HepG2 (cell line): Measurements from ENCODE around the gene ZBTB9. TPM values are rescaled to one million over a fixed set of nuclear protein-coding genes. Genes with fewer than 3 reads are reported as not detected.

ENCODE experiments used
- ARNT2 ChIP-seq: sonication (generic); formaldehyde crosslinking; IDR thresholded peaks from 2 replicates; pipeline ENCODE4 v1.8.0; 2022; ENCODE audit warnings: mild to moderate bottlenecking, low read depth, missing genetic modification reagents, moderate library complexity
- FOXP1 ChIP-seq, 2 experiments: fragments of 450-650 bp in 1 of 2; IDR thresholded peaks; 2 replicates each; pipeline ENCODE4 v1.6.1; 2017 to 2018; ENCODE audit warnings: antibody characterized with exemption in 1 of 2
- JARID2 ChIP-seq: sonication (generic); formaldehyde crosslinking; IDR thresholded peaks from 2 replicates; pipeline ENCODE4 v1.8.1; 2023; ENCODE audit warnings: missing genetic modification reagents, inconsistent platforms; ENCODE audit not compliant: insufficient replicate concordance
- SMAD9 ChIP-seq: sonication (generic); formaldehyde crosslinking; IDR thresholded peaks from 2 replicates; pipeline ENCODE4 v1.5.1; 2020; ENCODE audit warnings: mild to moderate bottlenecking, missing genetic modification reagents
- SOX13 ChIP-seq, 3 experiments: fragments of 450-650 bp in 1 of 3; sonication (generic) in 1 of 3; formaldehyde crosslinking in 1 of 3; IDR thresholded peaks in 2 of 3; conservative IDR thresholded peaks in 1 of 3; 2 replicates each; pipeline versions ENCODE4 v1.5.0 to v1.6.1; 2016 to 2020; ENCODE audit warnings: antibody characterized with exemption in 1 of 3, mild to moderate bottlenecking in 1 of 3, missing compliant biosample characterization in 1 of 3, missing genetic modification reagents in 1 of 3, moderate library complexity in 1 of 3
- TEAD3 ChIP-seq: optimal IDR thresholded peaks from 2 replicates; pipeline ENCODE3; 2016; ENCODE audit warnings: borderline replicate concordance
- ZNF44 ChIP-seq: sonication (generic); formaldehyde crosslinking; IDR thresholded peaks from 2 replicates; pipeline ENCODE4 v1.5.1; 2020; ENCODE audit warnings: mild to moderate bottlenecking, missing genetic modification reagents
- ZNF550 ChIP-seq: sonication (generic); formaldehyde crosslinking; IDR thresholded peaks from 2 replicates; pipeline ENCODE4 v1.4.0; 2020; ENCODE audit warnings: mild to moderate bottlenecking, missing genetic modification reagents, borderline replicate concordance
- ZNF570 ChIP-seq: sonication (generic); formaldehyde crosslinking; IDR thresholded peaks from 2 replicates; pipeline ENCODE4 v1.4.0; 2020; ENCODE audit warnings: mild to moderate bottlenecking, missing genetic modification reagents, borderline replicate concordance
- ZNF614 ChIP-seq: IDR thresholded peaks from 2 replicates; pipeline ENCODE4 v1.6.1; 2018; ENCODE audit warnings: missing biosample characterization, missing genetic modification reagents, inconsistent platforms, borderline replicate concordance
- ZNF749 ChIP-seq: sonication (generic); formaldehyde crosslinking; IDR thresholded peaks from 2 replicates; pipeline ENCODE4 v1.8.0; 2022; ENCODE audit warnings: mild to moderate bottlenecking, missing genetic modification reagents, moderate library complexity, borderline replicate concordance
- polyA plus RNA-seq, 8 experiments: library from polyadenylated mRNA; depleted of rRNA in 3 of 8; stranded (reverse) in 7 of 8; unstranded in 1 of 8; fragments of >200 nt; fragmentation: Illumina TruSeq in 4 of 8; extraction: Trizol in 4 of 8; gene quantifications; 2 replicates each; pipeline versions ENCODE4 v1.2.1 to v1.2.3, GENCODE V29; 2011 to 2016; ENCODE audit warnings: low read depth in 4 of 8, missing spikeins in 1 of 8, mixed read lengths in 1 of 8; ENCODE audit not compliant: insufficient read depth in 1 of 8
- total RNA-seq, 5 experiments: library from RNA; depleted of rRNA; stranded (reverse); fragments of >200 nt; fragmentation: Illumina TruSeq; extraction: Trizol; gene quantifications; 2 replicates each; pipeline ENCODE4 v1.2.3, GENCODE V29; 2016; ENCODE audit warnings: low read depth in 1 of 5
- TF ChIP-seq, protein P1 (sequence below): sonication (generic); formaldehyde crosslinking; IDR thresholded peaks from 2 replicates; pipeline ENCODE4 v1.5.1; 2020; ENCODE audit warnings: mild to moderate bottlenecking, missing genetic modification reagents, borderline replicate concordance
- TF ChIP-seq, protein P2 (sequence below): sonication (generic); formaldehyde crosslinking; IDR thresholded peaks from 2 replicates; pipeline ENCODE4 v1.5.1; 2020; ENCODE audit warnings: mild to moderate bottlenecking, missing genetic modification reagents, moderate library complexity
- TF ChIP-seq, protein P3 (sequence below): sonication (generic); formaldehyde crosslinking; IDR thresholded peaks from 2 replicates; pipeline ENCODE4 v1.5.0; 2020; ENCODE audit warnings: missing genetic modification reagents, mild to moderate bottlenecking, borderline replicate concordance

ZBTB9 gene
- total and polyA plus RNA-seq, 2 of the 13 experiments (the other 11 are each of a cell fraction or from before 2014, with no cell fraction given): 5.3 to 9.2 TPM

DNA sequence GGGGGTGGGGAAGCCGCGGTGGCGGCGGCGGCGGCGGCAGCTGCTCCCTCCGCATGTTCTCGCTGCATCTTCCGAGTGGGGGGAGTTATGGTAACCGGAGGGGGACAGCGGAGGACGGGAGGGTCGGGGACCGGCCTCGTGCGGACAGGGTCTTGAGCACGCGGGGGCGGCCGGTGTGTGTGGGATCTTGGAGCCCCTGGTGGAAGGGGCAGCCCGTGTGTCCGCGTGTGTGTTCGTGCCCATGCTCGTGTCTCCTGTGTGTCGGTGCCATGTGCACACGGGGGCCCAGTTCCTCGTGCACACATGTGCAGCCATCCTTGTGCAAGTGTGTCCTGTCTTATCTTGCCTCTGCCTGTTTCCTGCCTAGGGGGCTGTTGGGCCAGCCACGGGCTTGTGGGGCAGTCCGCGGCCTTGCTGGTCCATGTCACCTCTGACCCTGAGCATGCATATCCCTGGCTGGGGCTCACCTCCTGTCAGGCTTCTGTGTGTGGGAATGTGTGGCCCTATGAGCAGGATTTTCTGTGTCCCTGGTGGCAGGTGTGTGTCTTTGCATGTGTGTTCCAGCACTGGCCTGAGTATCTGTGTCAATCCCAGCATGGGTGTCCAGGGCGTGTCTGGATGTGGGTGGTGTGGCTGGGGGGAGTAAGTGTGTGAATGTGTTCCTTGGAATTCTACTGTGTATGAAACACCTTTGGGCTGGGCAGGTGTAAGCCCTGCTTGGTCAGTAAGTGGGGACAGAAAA lies 26.0 kb upstream of the ZBTB9 start (continued):
- TF ChIP-seq ZNF570: no peak
- TF ChIP-seq FOXP1 (IDR thresholded peaks at IDR 0.05): no peak
- TF ChIP-seq FOXP1 (CRISPR knock-in tag; IDR thresholded peaks at IDR 0.05): no peak
- no peak for TF ChIP-seq SOX13 (IDR thresholded peaks at IDR 0.05)
- 0 out of 4 replicates have a peak, but pooled peaks of 1 of the 2 experiments have one; percentile 3 for TF ChIP-seq SOX13 (CRISPR knock-in tag; conservative IDR thresholded peaks at IDR 0.05 in 1 of 2, IDR thresholded peaks at IDR 0.05 in 1 of 2)
- TF ChIP-seq, protein P1, sequence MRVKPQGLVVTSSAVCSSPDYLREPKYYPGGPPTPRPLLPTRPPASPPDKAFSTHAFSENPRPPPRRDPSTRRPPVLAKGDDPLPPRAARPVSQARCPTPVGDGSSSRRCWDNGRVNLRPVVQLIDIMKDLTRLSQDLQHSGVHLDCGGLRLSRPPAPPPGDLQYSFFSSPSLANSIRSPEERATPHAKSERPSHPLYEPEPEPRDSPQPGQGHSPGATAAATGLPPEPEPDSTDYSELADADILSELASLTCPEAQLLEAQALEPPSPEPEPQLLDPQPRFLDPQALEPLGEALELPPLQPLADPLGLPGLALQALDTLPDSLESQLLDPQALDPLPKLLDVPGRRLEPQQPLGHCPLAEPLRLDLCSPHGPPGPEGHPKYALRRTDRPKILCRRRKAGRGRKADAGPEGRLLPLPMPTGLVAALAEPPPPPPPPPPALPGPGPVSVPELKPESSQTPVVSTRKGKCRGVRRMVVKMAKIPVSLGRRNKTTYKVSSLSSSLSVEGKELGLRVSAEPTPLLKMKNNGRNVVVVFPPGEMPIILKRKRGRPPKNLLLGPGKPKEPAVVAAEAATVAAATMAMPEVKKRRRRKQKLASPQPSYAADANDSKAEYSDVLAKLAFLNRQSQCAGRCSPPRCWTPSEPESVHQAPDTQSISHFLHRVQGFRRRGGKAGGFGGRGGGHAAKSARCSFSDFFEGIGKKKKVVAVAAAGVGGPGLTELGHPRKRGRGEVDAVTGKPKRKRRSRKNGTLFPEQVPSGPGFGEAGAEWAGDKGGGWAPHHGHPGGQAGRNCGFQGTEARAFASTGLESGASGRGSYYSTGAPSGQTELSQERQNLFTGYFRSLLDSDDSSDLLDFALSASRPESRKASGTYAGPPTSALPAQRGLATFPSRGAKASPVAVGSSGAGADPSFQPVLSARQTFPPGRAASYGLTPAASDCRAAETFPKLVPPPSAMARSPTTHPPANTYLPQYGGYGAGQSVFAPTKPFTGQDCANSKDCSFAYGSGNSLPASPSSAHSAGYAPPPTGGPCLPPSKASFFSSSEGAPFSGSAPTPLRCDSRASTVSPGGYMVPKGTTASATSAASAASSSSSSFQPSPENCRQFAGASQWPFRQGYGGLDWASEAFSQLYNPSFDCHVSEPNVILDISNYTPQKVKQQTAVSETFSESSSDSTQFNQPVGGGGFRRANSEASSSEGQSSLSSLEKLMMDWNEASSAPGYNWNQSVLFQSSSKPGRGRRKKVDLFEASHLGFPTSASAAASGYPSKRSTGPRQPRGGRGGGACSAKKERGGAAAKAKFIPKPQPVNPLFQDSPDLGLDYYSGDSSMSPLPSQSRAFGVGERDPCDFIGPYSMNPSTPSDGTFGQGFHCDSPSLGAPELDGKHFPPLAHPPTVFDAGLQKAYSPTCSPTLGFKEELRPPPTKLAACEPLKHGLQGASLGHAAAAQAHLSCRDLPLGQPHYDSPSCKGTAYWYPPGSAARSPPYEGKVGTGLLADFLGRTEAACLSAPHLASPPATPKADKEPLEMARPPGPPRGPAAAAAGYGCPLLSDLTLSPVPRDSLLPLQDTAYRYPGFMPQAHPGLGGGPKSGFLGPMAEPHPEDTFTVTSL (CRISPR knock-in tag): no peak
- TF ChIP-seq ZNF44: 0 out of 2 replicates have a peak, but pooled peaks have one; percentile 27
- TF ChIP-seq TEAD3 (CRISPR knock-in tag): peak; percentile 73
- TF ChIP-seq, protein P2, sequence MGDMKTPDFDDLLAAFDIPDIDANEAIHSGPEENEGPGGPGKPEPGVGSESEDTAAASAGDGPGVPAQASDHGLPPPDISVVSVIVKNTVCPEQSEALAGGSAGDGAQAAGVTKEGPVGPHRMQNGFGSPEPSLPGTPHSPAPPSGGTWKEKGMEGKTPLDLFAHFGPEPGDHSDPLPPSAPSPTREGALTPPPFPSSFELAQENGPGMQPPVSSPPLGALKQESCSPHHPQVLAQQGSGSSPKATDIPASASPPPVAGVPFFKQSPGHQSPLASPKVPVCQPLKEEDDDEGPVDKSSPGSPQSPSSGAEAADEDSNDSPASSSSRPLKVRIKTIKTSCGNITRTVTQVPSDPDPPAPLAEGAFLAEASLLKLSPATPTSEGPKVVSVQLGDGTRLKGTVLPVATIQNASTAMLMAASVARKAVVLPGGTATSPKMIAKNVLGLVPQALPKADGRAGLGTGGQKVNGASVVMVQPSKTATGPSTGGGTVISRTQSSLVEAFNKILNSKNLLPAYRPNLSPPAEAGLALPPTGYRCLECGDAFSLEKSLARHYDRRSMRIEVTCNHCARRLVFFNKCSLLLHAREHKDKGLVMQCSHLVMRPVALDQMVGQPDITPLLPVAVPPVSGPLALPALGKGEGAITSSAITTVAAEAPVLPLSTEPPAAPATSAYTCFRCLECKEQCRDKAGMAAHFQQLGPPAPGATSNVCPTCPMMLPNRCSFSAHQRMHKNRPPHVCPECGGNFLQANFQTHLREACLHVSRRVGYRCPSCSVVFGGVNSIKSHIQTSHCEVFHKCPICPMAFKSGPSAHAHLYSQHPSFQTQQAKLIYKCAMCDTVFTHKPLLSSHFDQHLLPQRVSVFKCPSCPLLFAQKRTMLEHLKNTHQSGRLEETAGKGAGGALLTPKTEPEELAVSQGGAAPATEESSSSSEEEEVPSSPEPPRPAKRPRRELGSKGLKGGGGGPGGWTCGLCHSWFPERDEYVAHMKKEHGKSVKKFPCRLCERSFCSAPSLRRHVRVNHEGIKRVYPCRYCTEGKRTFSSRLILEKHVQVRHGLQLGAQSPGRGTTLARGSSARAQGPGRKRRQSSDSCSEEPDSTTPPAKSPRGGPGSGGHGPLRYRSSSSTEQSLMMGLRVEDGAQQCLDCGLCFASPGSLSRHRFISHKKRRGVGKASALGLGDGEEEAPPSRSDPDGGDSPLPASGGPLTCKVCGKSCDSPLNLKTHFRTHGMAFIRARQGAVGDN: peak; percentile 92
- TF ChIP-seq ZNF614: peak; percentile 26; the same call in 1 of the 2 replicates
- 0 out of 2 replicates have a peak, but pooled peaks have one; percentile 20 for TF ChIP-seq ARNT2 (CRISPR knock-in tag)
- peak; percentile 52 for TF ChIP-seq JARID2
- TF ChIP-seq, protein P3, sequence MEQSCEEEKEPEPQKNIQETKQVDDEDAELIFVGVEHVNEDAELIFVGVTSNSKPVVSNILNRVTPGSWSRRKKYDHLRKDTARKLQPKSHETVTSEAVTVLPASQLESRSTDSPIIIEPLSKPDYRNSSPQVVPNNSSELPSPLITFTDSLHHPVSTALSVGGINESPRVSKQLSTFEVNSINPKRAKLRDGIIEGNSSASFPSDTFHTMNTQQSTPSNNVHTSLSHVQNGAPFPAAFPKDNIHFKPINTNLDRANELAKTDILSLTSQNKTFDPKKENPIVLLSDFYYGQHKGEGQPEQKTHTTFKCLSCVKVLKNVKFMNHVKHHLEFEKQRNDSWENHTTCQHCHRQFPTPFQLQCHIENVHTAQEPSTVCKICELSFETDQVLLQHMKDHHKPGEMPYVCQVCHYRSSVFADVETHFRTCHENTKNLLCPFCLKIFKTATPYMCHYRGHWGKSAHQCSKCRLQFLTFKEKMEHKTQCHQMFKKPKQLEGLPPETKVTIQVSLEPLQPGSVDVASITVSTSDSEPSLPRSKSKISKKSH: 0 out of 2 replicates have a peak, but pooled peaks have one; percentile 50
- TF ChIP-seq ZNF550: 0 out of 2 replicates have a peak, but pooled peaks have one; percentile 75
- TF ChIP-seq SMAD9 (CRISPR knock-in tag): no peak
- TF ChIP-seq ZNF749 (CRISPR knock-in tag): 0 out of 2 replicates have a peak, but pooled peaks have one; percentile 38
